ENCODE measurements around the gene MPND.

GRCh38 chr19:4363571-4364304, 20.4 kb downstream of the MPND start:
- TF ChIP-seq, protein P1, sequence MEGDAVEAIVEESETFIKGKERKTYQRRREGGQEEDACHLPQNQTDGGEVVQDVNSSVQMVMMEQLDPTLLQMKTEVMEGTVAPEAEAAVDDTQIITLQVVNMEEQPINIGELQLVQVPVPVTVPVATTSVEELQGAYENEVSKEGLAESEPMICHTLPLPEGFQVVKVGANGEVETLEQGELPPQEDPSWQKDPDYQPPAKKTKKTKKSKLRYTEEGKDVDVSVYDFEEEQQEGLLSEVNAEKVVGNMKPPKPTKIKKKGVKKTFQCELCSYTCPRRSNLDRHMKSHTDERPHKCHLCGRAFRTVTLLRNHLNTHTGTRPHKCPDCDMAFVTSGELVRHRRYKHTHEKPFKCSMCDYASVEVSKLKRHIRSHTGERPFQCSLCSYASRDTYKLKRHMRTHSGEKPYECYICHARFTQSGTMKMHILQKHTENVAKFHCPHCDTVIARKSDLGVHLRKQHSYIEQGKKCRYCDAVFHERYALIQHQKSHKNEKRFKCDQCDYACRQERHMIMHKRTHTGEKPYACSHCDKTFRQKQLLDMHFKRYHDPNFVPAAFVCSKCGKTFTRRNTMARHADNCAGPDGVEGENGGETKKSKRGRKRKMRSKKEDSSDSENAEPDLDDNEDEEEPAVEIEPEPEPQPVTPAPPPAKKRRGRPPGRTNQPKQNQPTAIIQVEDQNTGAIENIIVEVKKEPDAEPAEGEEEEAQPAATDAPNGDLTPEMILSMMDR (IDR thresholded peaks at IDR 0.05): no peak
- no peak for TF ChIP-seq POLR2A (IDR thresholded peaks at IDR 0.05)
